K562 (cell line): ENCODE results near the gene ADM2. TPM values are rescaled to one million over a fixed set of nuclear protein-coding genes. Genes with fewer than 3 reads are reported as not detected.

Experiments
- ATAC-seq: fragments of 200-7000 bp; cut with Tn5 transposase; 3 replicates; pipeline ENCODE4 v1.9.1; 2020; ENCODE audit warnings: moderate library complexity
- BruUV-seq: library from RNA; stranded (reverse); fragments of 400-500 nt; replicated peaks from 2 replicates; lab custom pipeline; 2021; lab: Mats Ljungman, UMichigan
- CTCF ChIA-PET: fragments of 300-600 bp; formaldehyde crosslinking; extraction: SDS; loops from one replicate; lab custom pipeline; 2021; ENCODE audit warnings: low intra/inter-chr PET ratio; lab: Yijun Ruan, JAX
- POLR2A ChIA-PET: fragments of 300-600, 350-650 bp; sonication (Branson Sonifier 250); formaldehyde crosslinking; extraction: SDS; loops from one replicate; lab custom pipeline; 2021; ENCODE audit warnings: antibody characterized with exemption, inconsistent platforms; lab: Yijun Ruan, JAX
- DNase-seq, 4 experiments: peaks; one replicate each; pipeline versions ENCODE4 v3.0.0 to v3.0.0-alpha.2; 2011 to 2018; ENCODE audit warnings: low spot score in 3 of 4, mixed read lengths in 3 of 4; ENCODE audit errors: extremely low read depth in 1 of 4
- FAIRE-seq: peaks from 2 replicates; lab custom pipeline; 2011; peaks lifted over from hg19 to GRCh38; lab: Jason Lieb, UNC
- H2AFZ ChIP-seq: 2 replicates; pipeline ENCODE4 v1.6.0; 2011; ENCODE audit warnings: low read depth, low read length, control low read depth, inconsistent platforms
- H3K27ac ChIP-seq: fragments of 200-600 bp; 3 replicates; pipeline ENCODE4 v1.8.0; 2011; ENCODE audit warnings: low read depth, mild to moderate bottlenecking, control low read depth, inconsistent platforms, low read length, moderate library complexity, mixed read lengths; ENCODE audit errors: extremely low read depth
- H3K27me3 ChIP-seq, 2 experiments: fragments of 300-600 bp in 1 of 2; 2 replicates in 1 of 2; 3 replicates in 1 of 2; pipeline versions ENCODE4 v1.6.0 to v1.8.0; 2011; ENCODE audit warnings: inconsistent platforms in 2 of 2, low read length in 2 of 2, mild to moderate bottlenecking in 1 of 2, mixed read lengths in 1 of 2, moderate library complexity in 1 of 2; ENCODE audit not compliant: control insufficient read depth in 2 of 2, insufficient read depth in 2 of 2
- H3K36me3 ChIP-seq: fragments of 300-600 bp; 3 replicates; pipeline ENCODE4 v1.8.0; 2011; ENCODE audit warnings: mild to moderate bottlenecking, low read length, inconsistent platforms; ENCODE audit not compliant: control insufficient read depth, insufficient read depth
- H3K4me1 ChIP-seq, 2 experiments: fragments of 200-600 bp in 1 of 2; replicated peaks in 1 of 2; 2 replicates in 1 of 2; 3 replicates in 1 of 2; pipeline versions ENCODE4 v1.5.1 to v1.8.0; 2011; ENCODE audit warnings: inconsistent platforms in 2 of 2, low read length in 2 of 2, mild to moderate bottlenecking in 1 of 2, mixed read lengths in 1 of 2, moderate library complexity in 1 of 2; ENCODE audit not compliant: control insufficient read depth in 2 of 2, insufficient read depth in 2 of 2
- H3K4me2 ChIP-seq: 2 replicates; pipeline ENCODE4 v1.6.1; 2011; ENCODE audit warnings: low read length, control low read depth, inconsistent platforms, mixed read lengths; ENCODE audit not compliant: insufficient read depth
- H3K4me3 ChIP-seq: fragments of 200-600 bp; sonication (generic), shearing (Covaris generic); 2 replicates; pipeline ENCODE4 v1.5.1; 2016; ENCODE audit warnings: control low read depth, inconsistent platforms
- H3K79me2 ChIP-seq: fragments of 200-600 bp; 3 replicates; pipeline ENCODE4 v1.8.0; 2011; ENCODE audit warnings: low read length, inconsistent platforms; ENCODE audit not compliant: control insufficient read depth, insufficient read depth
- H3K9ac ChIP-seq, 2 experiments: 2 replicates each; pipeline versions ENCODE4 v1.6.0 to v1.6.1; 2011; ENCODE audit warnings: low read depth in 2 of 2, low read length in 2 of 2, control low read depth in 1 of 2, inconsistent platforms in 1 of 2, mild to moderate bottlenecking in 1 of 2, mixed read lengths in 1 of 2; ENCODE audit not compliant: insufficient read depth in 1 of 2
- H3K9me1 ChIP-seq: one replicate; pipeline ENCODE4 v1.6.0; 2011; ENCODE audit warnings: inconsistent platforms, mild to moderate bottlenecking, low read length, moderate library complexity; ENCODE audit not compliant: control insufficient read depth, insufficient read depth
- H3K9me3 ChIP-seq: replicated peaks from 2 replicates; pipeline ENCODE4 v1.5.1; 2011; ENCODE audit warnings: low read depth, low read length, inconsistent platforms; ENCODE audit not compliant: control insufficient read depth, insufficient read depth
- H4K20me1 ChIP-seq: replicated peaks from 2 replicates; pipeline ENCODE4 v1.6.1; 2011; ENCODE audit warnings: low read length, inconsistent platforms, mixed read lengths; ENCODE audit not compliant: control insufficient read depth, insufficient read depth
- ARID1B ChIP-seq: fragments of 450-650 bp; IDR thresholded peaks from 2 replicates; pipeline ENCODE4 v1.6.1; 2016; ENCODE audit warnings: antibody characterized with exemption, mild to moderate bottlenecking, inconsistent platforms
- CBFA2T3 ChIP-seq: fragments of 450-650 bp; IDR thresholded peaks from 2 replicates; pipeline ENCODE4 v1.6.1; 2017
- CREM ChIP-seq: IDR thresholded peaks from 2 replicates; pipeline ENCODE4 v1.6.1; 2014; ENCODE audit warnings: antibody characterized with exemption, low read depth
- ELF1 ChIP-seq: fragments of 200-800 bp; sonication (Bioruptor generic); IDR thresholded peaks from 2 replicates; pipeline ENCODE4 v1.6.1; 2016; ENCODE audit warnings: missing genetic modification characterization, missing compliant biosample characterization
- ESRRA ChIP-seq: fragments of 450-650 bp; IDR thresholded peaks from 2 replicates; pipeline ENCODE4 v1.6.1; 2014; ENCODE audit warnings: low read depth, mild to moderate bottlenecking, moderate library complexity, borderline replicate concordance
- ETV5 ChIP-seq: sonication (generic); formaldehyde crosslinking; IDR thresholded peaks from 2 replicates; pipeline ENCODE4 v1.4.0; 2020; ENCODE audit warnings: low read depth, mild to moderate bottlenecking, missing genetic modification reagents
- FOSL1 ChIP-seq: fragments of 200-800 bp; sonication (Bioruptor generic); conservative IDR thresholded peaks from 2 replicates; pipeline ENCODE4 v1.6.1; 2016; ENCODE audit warnings: missing genetic modification characterization, missing compliant biosample characterization
- GTF2E2 ChIP-seq: fragments of 200-800 bp; sonication (Bioruptor generic); IDR thresholded peaks from 2 replicates; pipeline ENCODE4 v1.6.1; 2016; ENCODE audit warnings: missing genetic modification characterization, missing compliant biosample characterization
- JUND ChIP-seq, 2 experiments: IDR thresholded peaks; 2 replicates in 1 of 2; 3 replicates in 1 of 2; pipeline ENCODE4 v1.6.1; 2011; ENCODE audit warnings: borderline replicate concordance in 2 of 2, low read depth in 2 of 2, low read length in 2 of 2, improper control_type of control experiment in 1 of 2, missing biosample characterization in 1 of 2, missing genetic modification characterization in 1 of 2, missing genetic modification reagents in 1 of 2
- MAZ ChIP-seq, 2 experiments: fragments of 450-650 bp in 1 of 2; sonication (generic) in 1 of 2; formaldehyde crosslinking; IDR thresholded peaks in 1 of 2; conservative IDR thresholded peaks in 1 of 2; 2 replicates each; pipeline versions ENCODE4 v1.4.0 to v1.5.0; 2020; ENCODE audit warnings: mild to moderate bottlenecking in 1 of 2, missing genetic modification reagents in 1 of 2
- MEF2A ChIP-seq: IDR thresholded peaks from 2 replicates; pipeline ENCODE4 v1.6.1; 2011; ENCODE audit warnings: low read depth, mild to moderate bottlenecking, low read length, moderate library complexity; ENCODE audit not compliant: control insufficient read depth
- SIN3A ChIP-seq, 2 experiments: fragments of 150-350 bp in 1 of 2; IDR thresholded peaks; 2 replicates each; pipeline ENCODE4 v1.6.1; 2011 to 2016; ENCODE audit warnings: borderline replicate concordance in 2 of 2, low read depth in 2 of 2, low read length in 2 of 2, mild to moderate bottlenecking in 2 of 2, moderate library complexity in 2 of 2; ENCODE audit not compliant: control insufficient read depth in 1 of 2
- SMAD4 ChIP-seq: fragments of 250-450 bp; sonication (Bioruptor Pico); conservative IDR thresholded peaks from 2 replicates; pipeline ENCODE4 v1.8.0; 2021; ENCODE audit warnings: inconsistent platforms, mild to moderate bottlenecking, moderate library complexity
- TAF9B ChIP-seq: fragments of 450-650 bp; IDR thresholded peaks from 2 replicates; pipeline ENCODE4 v1.6.1; 2018; ENCODE audit warnings: mild to moderate bottlenecking; ENCODE audit not compliant: partially characterized antibody
- TFAP4 ChIP-seq: sonication (generic); formaldehyde crosslinking; IDR thresholded peaks from 2 replicates; pipeline ENCODE4 v1.8.0; 2022; ENCODE audit warnings: missing genetic modification reagents, mild to moderate bottlenecking, moderate library complexity, borderline replicate concordance
- VEZF1 ChIP-seq: fragments of 200-800 bp; sonication (Bioruptor generic); IDR thresholded peaks from 2 replicates; pipeline ENCODE4 v1.6.1; 2017; ENCODE audit warnings: missing genetic modification characterization, missing compliant biosample characterization
- ZBTB7A ChIP-seq: IDR thresholded peaks from 2 replicates; pipeline ENCODE4 v1.6.1; 2011; ENCODE audit warnings: low read depth, mild to moderate bottlenecking, low read length, moderate library complexity, borderline replicate concordance; ENCODE audit not compliant: control insufficient read depth
- WGBS: fragments of 100-300 bp; shearing (Covaris generic); methylation state at CpG from one replicate; pipeline ENCODE4 v1.1.6; 2016; ENCODE audit warnings: low coverage, mixed read lengths; ENCODE audit not compliant: insufficient coverage; ENCODE audit errors: missing lambda C conversion rate; 5-methylcytosine and 5-hydroxymethylcytosine counted together
- in situ Hi-C: fragments of 300-500 bp; cut with MboI; formaldehyde crosslinking; loops from 4 replicates; pipeline ENCODE4 v1.15.0; 2018; ENCODE audit warnings: inconsistent platforms, mixed read lengths
- intact Hi-C: fragments of 100-400 bp; cut with micrococcal nuclease; formaldehyde crosslinking; loops from 2 replicates; pipeline ENCODE4 v1.14.2; 2022
- polyA plus RNA-seq, 8 experiments: library from polyadenylated mRNA; depleted of rRNA in 4 of 8; stranded (reverse) in 5 of 8; unstranded in 3 of 8; fragments of >200 nt; fragmentation: Nextera tagmentation in 2 of 8; fragmentation: Illumina TruSeq in 1 of 8; extraction: Ambion mirVana in 2 of 8; extraction: Trizol in 1 of 8; gene quantifications; 2 replicates each; pipeline versions ENCODE4 v1.2.1 to v1.2.3, GENCODE V29; 2011 to 2014; ENCODE audit warnings: inconsistent platforms in 1 of 8, missing spikeins in 1 of 8
- total RNA-seq, 7 experiments: library from RNA; depleted of rRNA in 6 of 7; stranded (reverse); fragments of >200 nt in 6 of 7; fragmentation: Illumina TruSeq in 2 of 7; extraction: Trizol in 2 of 7; gene quantifications; 2 replicates each; pipeline versions ENCODE4 v1.2.1 to v1.2.3, GENCODE V29; 2011 to 2021; ENCODE audit warnings: low replicate concordance in 1 of 7

ADM2 gene
- total and polyA plus RNA-seq, 9 of the 15 experiments (the other 6 are each of a cell fraction or from before 2014, with no cell fraction given) = 0.11 to 5.1 (median 0.38) TPM

- Histone ChIP-seq H3K9ac (peak overlapping the region in 1 of 2 experiments; percentile 71; a peak in 2 of 4 replicates), H3K4me2 (no peak overlapping the region), H3K27ac (no peak overlapping the region), H3K36me3 (peaks cover 24% of the 10 kb centered on the region; the same call in 1 of the 3 replicates), H4K20me1 (peaks cover 37% of the 10 kb centered on the region), H3K9me1 (peaks cover 8% of the 10 kb centered on the region), H3K79me2 (peaks cover 57% of the 10 kb centered on the region), H3K4me1 (peaks cover 25 to 41% of the 10 kb centered on the region in 2 experiments), H3K4me3 (no peak overlapping the region), H2AFZ (no peak overlapping the region), H3K9me3 (no peaks in the 10 kb centered on the region), H3K27me3 (no peaks in the 10 kb centered on the region)
- ATAC-seq = peak; percentile 79
- BruUV-seq = no TSS peak
- ChIA-PET POLR2A (interaction anchor here (0.6 to 1.2 kb wide), 4 partner anchors 10 to 916 kb away, joined by 3 to 4 read pairs (median 4); no protein-coding TSS in a partner anchor), CTCF (no interaction called here)
- intact Hi-C loops = no loop called here
- FAIRE-seq = no peak
- peak; percentile 77 to 83 (median 80) for DNase-seq
- 3% methylated on average over 5 of the region's 25 CpGs for WGBS
- in situ Hi-C loops = no loop called here
- TF ChIP-seq ZBTB7A (peak; percentile 80; the same call in 1 of the 2 replicates), MAZ (CRISPR knock-in tag; conservative IDR thresholded peaks at IDR 0.05 in 1 of 2, IDR thresholded peaks at IDR 0.05 in 1 of 2) (peak in 1 of 2 experiments; percentile 41; a peak in 1 of 4 replicates), SIN3A (IDR thresholded peaks at IDR 0.05; ENCODE audit: borderline replicate concordance in 2 of 2, control insufficient read depth in 1 of 2, low read depth in 2 of 2, low read length in 2 of 2) (peak in 1 of 2 experiments; percentile 9; a peak in 1 of 4 replicates), VEZF1 (peak; percentile 44), CBFA2T3 (peak; percentile 15; the same call in 1 of the 2 replicates), CREM (peak; percentile 41; the same call in 1 of the 2 replicates), MEF2A (no peak), ARID1B (0 out of 2 replicates have a peak, but pooled peaks have one; percentile 29), JUND (IDR thresholded peaks at IDR 0.05; ENCODE audit: borderline replicate concordance, low read depth, low read length) (peak; percentile 21; the same call in 1 of the 2 replicates), JUND (tag; IDR thresholded peaks at IDR 0.05; ENCODE audit: borderline replicate concordance, low read depth, low read length) (no peak; the same call in 2 of the 3 replicates), SMAD4 (CRISPR knock-in tag) (peak; percentile 48; the same call in 1 of the 2 replicates), ESRRA (no peak), TFAP4 (CRISPR knock-in tag) (peak; percentile 63; the same call in 1 of the 2 replicates), ELF1 (tag) (no peak), TAF9B (no peak), FOSL1 (tag) (0 out of 2 replicates have a peak, but pooled peaks have one; percentile 16), GTF2E2 (tag) (no peak), ETV5 (CRISPR knock-in tag) (0 out of 2 replicates have a peak, but pooled peaks have one; percentile 40)
Observed at GRCh38 chr22:50469377-50470305, 11.7 kb upstream of the ADM2 start.
